SU-DHL-6 (cell line): Measurements from ENCODE around the gene DYNC1LI1.

Source experiments
- CTCF ChIP-seq: fragments of 200-600 bp; sonication (generic); IDR thresholded peaks from one replicate; pipeline ENCODE4 v1.5.1; 2017; ENCODE audit warnings: antibody characterized with exemption, mild to moderate bottlenecking, low read length, moderate library complexity; ENCODE audit not compliant: insufficient read depth, poor library complexity, severe bottlenecking
- EZH2phosphoT487 ChIP-seq: fragments of 200-600 bp; sonication (generic), shearing (Covaris generic); conservative IDR thresholded peaks from 2 replicates; pipeline ENCODE4 v1.6.1; 2018; ENCODE audit warnings: mild to moderate bottlenecking, antibody characterized with exemption, low read length, moderate library complexity, mixed read lengths

- no peak for TF ChIP-seq CTCF
- TF ChIP-seq EZH2phosphoT487: no peak
Observed at GRCh38 chr3:32596909-32597369, 26.3 kb upstream of the DYNC1LI1 start.
